Neural progenitor cell (in vitro differentiated cells): ENCODE data around the gene ANKRD11. TPM values are rescaled to one million over a fixed set of nuclear protein-coding genes. Genes with fewer than 3 reads are reported as not detected.

Source experiments
- DNase-seq: peaks from one replicate; pipeline ENCODE4 v3.0.0-alpha.2; 2016; ENCODE audit warnings: low spot score
- H2AFZ ChIP-seq: fragments of 200-600 bp; sonication (generic); replicated peaks from 2 replicates; pipeline ENCODE4 v1.6.1; 2016; ENCODE audit warnings: antibody characterized with exemption
- H3F3A ChIP-seq: fragments of 200-600 bp; sonication (generic); 2 replicates; pipeline ENCODE4 v1.6.1; 2016; ENCODE audit warnings: antibody characterized with exemption, low read depth
- H3K27ac ChIP-seq: fragments of 200-600 bp; sonication (generic); 2 replicates; pipeline ENCODE4 v1.5.1; 2016; ENCODE audit warnings: mild to moderate bottlenecking
- H3K27me3 ChIP-seq: fragments of 200-600 bp; sonication (generic); 2 replicates; pipeline ENCODE4 v1.6.1; 2016; ENCODE audit warnings: mild to moderate bottlenecking, moderate library complexity
- H3K36me3 ChIP-seq: fragments of 200-600 bp; sonication (generic); 2 replicates; pipeline ENCODE4 v1.5.1; 2016
- H3K4me1 ChIP-seq: fragments of 200-600 bp; sonication (generic); 2 replicates; pipeline ENCODE4 v1.6.1; 2016; ENCODE audit warnings: mixed run types
- H3K4me2 ChIP-seq: fragments of 200-600 bp; sonication (generic); 2 replicates; pipeline ENCODE4 v1.6.1; 2016
- H3K4me3 ChIP-seq: fragments of 200-600 bp; sonication (generic); 2 replicates; pipeline ENCODE4 v1.5.1; 2016
- H3K79me2 ChIP-seq: fragments of 200-600 bp; sonication (generic); 2 replicates; pipeline ENCODE4 v1.6.1; 2016; ENCODE audit warnings: low read depth
- H3K9ac ChIP-seq: fragments of 200-600 bp; sonication (generic); 2 replicates; pipeline ENCODE4 v1.6.1; 2016
- H3K9me3 ChIP-seq: fragments of 200-600 bp; sonication (generic); 2 replicates; pipeline ENCODE4 v1.5.1; 2016; ENCODE audit warnings: low read depth
- H4K20me1 ChIP-seq: fragments of 200-600 bp; sonication (generic); 2 replicates; pipeline ENCODE4 v1.6.1; 2016; ENCODE audit warnings: low read depth
- H3K27ac Mint-ChIP-seq: 3 replicates; pipeline ENCODE4 v1.8.0; 2021; ENCODE audit warnings: mixed read lengths
- H3K27me3 Mint-ChIP-seq: 2 replicates; pipeline ENCODE4 v1.8.0; 2022; ENCODE audit warnings: low read depth, mild to moderate bottlenecking, inconsistent platforms, moderate library complexity, mixed read lengths; ENCODE audit not compliant: insufficient read depth
- H3K36me3 Mint-ChIP-seq: 3 replicates; pipeline ENCODE4 v1.8.0; 2021; ENCODE audit warnings: mixed read lengths
- H3K4me1 Mint-ChIP-seq: 3 replicates; pipeline ENCODE4 v1.8.0; 2021; ENCODE audit warnings: mixed read lengths
- H3K4me3 Mint-ChIP-seq: 3 replicates; pipeline ENCODE4 v1.8.0; 2021; ENCODE audit warnings: mild to moderate bottlenecking, moderate library complexity, mixed read lengths
- H3K9me3 Mint-ChIP-seq: 3 replicates; pipeline ENCODE4 v1.8.0; 2020; ENCODE audit warnings: mixed read lengths
- EZH2 ChIP-seq: fragments of 200-600 bp; sonication (generic); IDR thresholded peaks from 2 replicates; pipeline ENCODE4 v1.6.1; 2017; ENCODE audit warnings: antibody characterized with exemption, mild to moderate bottlenecking, moderate library complexity
- EZH2phosphoT487 ChIP-seq: fragments of 200-600 bp; sonication (generic); IDR thresholded peaks from 2 replicates; pipeline ENCODE4 v1.6.1; 2017; ENCODE audit warnings: antibody characterized with exemption
- total RNA-seq: library from RNA; depleted of rRNA; stranded (reverse); fragments of >200 nt; gene quantifications from 2 replicates; pipeline ENCODE4 v1.2.3, GENCODE V29; 2015; ENCODE audit warnings: low replicate concordance
- TF ChIP-seq, protein P1 (sequence below): fragments of 200-600 bp; sonication (generic); IDR thresholded peaks from 2 replicates; pipeline ENCODE4 v1.5.1; 2017; ENCODE audit warnings: antibody characterized with exemption, mild to moderate bottlenecking

The ANKRD11 gene
- total RNA-seq, 1 donor from 2014 or later, result 47.3 TPM

DNA sequence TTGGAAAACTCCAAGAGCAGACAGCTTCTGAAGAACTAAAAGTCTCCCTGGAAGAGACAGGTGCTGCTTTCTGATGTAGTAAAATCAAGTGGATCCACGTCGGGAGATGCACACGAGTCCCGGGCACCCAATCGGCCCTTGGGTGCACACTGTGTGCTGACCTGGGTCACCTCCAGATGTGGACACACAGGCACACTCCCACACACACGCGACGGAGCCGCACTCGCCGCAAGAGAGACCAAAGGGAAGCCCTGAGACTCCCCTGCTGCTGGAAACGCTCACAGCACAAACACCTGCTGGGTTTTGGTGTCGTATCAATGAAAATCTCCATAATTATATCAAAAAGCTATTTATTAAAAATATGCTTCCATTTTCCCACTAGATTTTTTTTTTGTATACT is 94.2 kb downstream of the ANKRD11 start:
- no peaks in the 10 kb centered on the region for H3K27me3 ChIP-seq
- H2AFZ ChIP-seq, result no peak overlapping the region
- TF ChIP-seq EZH2phosphoT487 (no peak), EZH2 (no peak)
- TF ChIP-seq, protein P1, sequence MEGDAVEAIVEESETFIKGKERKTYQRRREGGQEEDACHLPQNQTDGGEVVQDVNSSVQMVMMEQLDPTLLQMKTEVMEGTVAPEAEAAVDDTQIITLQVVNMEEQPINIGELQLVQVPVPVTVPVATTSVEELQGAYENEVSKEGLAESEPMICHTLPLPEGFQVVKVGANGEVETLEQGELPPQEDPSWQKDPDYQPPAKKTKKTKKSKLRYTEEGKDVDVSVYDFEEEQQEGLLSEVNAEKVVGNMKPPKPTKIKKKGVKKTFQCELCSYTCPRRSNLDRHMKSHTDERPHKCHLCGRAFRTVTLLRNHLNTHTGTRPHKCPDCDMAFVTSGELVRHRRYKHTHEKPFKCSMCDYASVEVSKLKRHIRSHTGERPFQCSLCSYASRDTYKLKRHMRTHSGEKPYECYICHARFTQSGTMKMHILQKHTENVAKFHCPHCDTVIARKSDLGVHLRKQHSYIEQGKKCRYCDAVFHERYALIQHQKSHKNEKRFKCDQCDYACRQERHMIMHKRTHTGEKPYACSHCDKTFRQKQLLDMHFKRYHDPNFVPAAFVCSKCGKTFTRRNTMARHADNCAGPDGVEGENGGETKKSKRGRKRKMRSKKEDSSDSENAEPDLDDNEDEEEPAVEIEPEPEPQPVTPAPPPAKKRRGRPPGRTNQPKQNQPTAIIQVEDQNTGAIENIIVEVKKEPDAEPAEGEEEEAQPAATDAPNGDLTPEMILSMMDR, result no peak
- peaks cover 19% of the 10 kb centered on the region for H3K36me3 Mint-ChIP-seq
- H3K36me3 ChIP-seq, result no peaks in the 10 kb centered on the region
- peaks cover 4% of the 10 kb centered on the region for H3K27me3 Mint-ChIP-seq
- peaks cover 29% of the 10 kb centered on the region for H3K4me1 Mint-ChIP-seq
- H3K4me3 Mint-ChIP-seq, result no peak overlapping the region
- H3K4me3 ChIP-seq, result no peak overlapping the region
- H3K27ac ChIP-seq, result no peak overlapping the region
- H3F3A ChIP-seq, result no peaks in the 10 kb centered on the region
- no peak for DNase-seq
- no peak overlapping the region for H3K4me2 ChIP-seq
- peaks cover 92% of the 10 kb centered on the region for H3K79me2 ChIP-seq
- H4K20me1 ChIP-seq, result peaks cover 91% of the 10 kb centered on the region
- no peak overlapping the region for H3K27ac Mint-ChIP-seq
- peaks cover 2% of the 10 kb centered on the region for H3K9me3 Mint-ChIP-seq
- H3K9ac ChIP-seq, result no peak overlapping the region
- H3K4me1 ChIP-seq, result peaks cover 6% of the 10 kb centered on the region
- no peaks in the 10 kb centered on the region for H3K9me3 ChIP-seq

- H3K27ac ChIP-seq, result peak overlapping the region; percentile 67
- peaks cover 4% of the 10 kb centered on the region for H3K27me3 Mint-ChIP-seq
Observed at GRCh38 chr16:89395150-89396142, 94.9 kb downstream of the ANKRD11 start.

GRCh38 chr16:89393738-89394406 is 96.5 kb downstream of the ANKRD11 start:
- Histone ChIP-seq H3K4me2 (no peak overlapping the region), H3K27ac (no peak overlapping the region)
- TF ChIP-seq EZH2phosphoT487 (no peak), EZH2 (no peak)
- TF ChIP-seq, protein P1, result no peak

More at GRCh38 chr16:89395150-89396142, 94.9 kb downstream of the ANKRD11 start:
- no peak overlapping the region for H3K4me3 Mint-ChIP-seq
- no peaks in the 10 kb centered on the region for H3K9me3 ChIP-seq
- H3F3A ChIP-seq, result no peaks in the 10 kb centered on the region
- peaks cover 29% of the 10 kb centered on the region for H3K4me1 Mint-ChIP-seq
- no peak overlapping the region for H2AFZ ChIP-seq
- H3K27me3 ChIP-seq, result no peaks in the 10 kb centered on the region
- no peak for TF ChIP-seq EZH2phosphoT487
- TF ChIP-seq, protein P1, result no peak
- TF ChIP-seq EZH2, result no peak
- peaks cover 22% of the 10 kb centered on the region for H3K36me3 Mint-ChIP-seq
- H3K9me3 Mint-ChIP-seq, result peaks cover 2% of the 10 kb centered on the region
- H3K4me2 ChIP-seq, result peak overlapping the region; percentile 14
- peaks cover 6% of the 10 kb centered on the region for H3K4me1 ChIP-seq
- no peak overlapping the region for H3K4me3 ChIP-seq
- H3K27ac Mint-ChIP-seq, result peak overlapping the region; percentile 33
- DNase-seq, result peak; percentile 39
- peaks cover 94% of the 10 kb centered on the region for H3K79me2 ChIP-seq
- H3K36me3 ChIP-seq, result no peaks in the 10 kb centered on the region
- H3K9ac ChIP-seq, result no peak overlapping the region
- peaks cover 90% of the 10 kb centered on the region for H4K20me1 ChIP-seq

More at GRCh38 chr16:89393738-89394406, 96.5 kb downstream of the ANKRD11 start:
- Histone ChIP-seq H3K4me1 (peaks cover 6% of the 10 kb centered on the region), H3K9me3 (no peaks in the 10 kb centered on the region), H3K27me3 (no peaks in the 10 kb centered on the region), H3K9ac (no peak overlapping the region), H3K79me2 (peaks cover 98% of the 10 kb centered on the region), H3K4me3 (no peak overlapping the region), H3F3A (no peaks in the 10 kb centered on the region), H3K36me3 (no peaks in the 10 kb centered on the region), H4K20me1 (peaks cover 90% of the 10 kb centered on the region), H2AFZ (no peak overlapping the region)
- Mint-ChIP-seq H3K4me1 (peaks cover 26% of the 10 kb centered on the region), H3K9me3 (peaks cover 6% of the 10 kb centered on the region), H3K27me3 (peaks cover 3% of the 10 kb centered on the region), H3K27ac (no peak overlapping the region), H3K36me3 (peaks cover 24% of the 10 kb centered on the region), H3K4me3 (no peak overlapping the region)
- DNase-seq, result no peak
